DND-41 (cell line): ENCODE data around the gene AMPD3.

ENCODE experiments used
- EZH2 ChIP-seq: IDR thresholded peaks from 3 replicates; pipeline ENCODE4 v1.6.1; 2012; ENCODE audit warnings: borderline replicate concordance, low read depth, mild to moderate bottlenecking, moderate library complexity, low read length, inconsistent platforms; ENCODE audit not compliant: severe bottlenecking
- TF ChIP-seq, protein P1 (sequence below): IDR thresholded peaks from 2 replicates; pipeline ENCODE4 v1.5.1; 2012; ENCODE audit warnings: borderline replicate concordance, low read length, moderate library complexity, mild to moderate bottlenecking; ENCODE audit not compliant: poor library complexity, severe bottlenecking; ENCODE audit errors: extremely low read depth

DNA sequence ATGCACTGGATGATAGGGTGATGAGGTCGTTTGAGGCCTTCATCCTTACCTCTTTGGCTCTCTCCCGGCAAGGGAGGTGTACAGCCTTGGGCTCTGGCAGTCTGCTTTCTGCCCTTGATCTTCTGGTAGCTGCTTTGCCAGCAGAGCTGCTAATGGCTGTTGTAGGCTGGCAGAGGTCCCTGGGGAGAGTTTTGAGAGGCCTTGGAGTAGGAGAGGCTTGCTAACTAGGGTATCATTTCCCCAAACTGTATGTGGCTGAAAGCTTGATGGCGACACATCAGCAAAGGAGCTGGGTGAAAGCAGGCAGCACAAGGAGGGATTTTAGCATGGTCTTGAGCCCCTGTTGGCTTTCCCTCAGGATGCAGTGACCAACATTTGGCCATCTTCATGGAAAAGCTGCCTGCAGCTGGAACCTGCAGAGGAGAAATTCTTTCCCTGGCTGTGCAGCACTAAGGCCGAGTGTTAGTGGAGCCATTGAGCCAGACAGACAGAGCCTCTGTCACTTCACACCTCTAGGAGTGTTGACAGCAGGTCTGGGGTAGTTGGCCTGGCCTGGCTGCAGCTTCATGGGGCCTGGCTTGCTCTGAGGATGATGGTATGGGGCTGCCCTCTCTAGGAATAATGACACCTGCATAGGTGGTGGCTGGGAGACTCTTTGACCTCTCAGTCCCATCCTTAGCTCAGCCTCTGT is 3.5 kb upstream of the AMPD3 start:
- TF ChIP-seq, protein P1, sequence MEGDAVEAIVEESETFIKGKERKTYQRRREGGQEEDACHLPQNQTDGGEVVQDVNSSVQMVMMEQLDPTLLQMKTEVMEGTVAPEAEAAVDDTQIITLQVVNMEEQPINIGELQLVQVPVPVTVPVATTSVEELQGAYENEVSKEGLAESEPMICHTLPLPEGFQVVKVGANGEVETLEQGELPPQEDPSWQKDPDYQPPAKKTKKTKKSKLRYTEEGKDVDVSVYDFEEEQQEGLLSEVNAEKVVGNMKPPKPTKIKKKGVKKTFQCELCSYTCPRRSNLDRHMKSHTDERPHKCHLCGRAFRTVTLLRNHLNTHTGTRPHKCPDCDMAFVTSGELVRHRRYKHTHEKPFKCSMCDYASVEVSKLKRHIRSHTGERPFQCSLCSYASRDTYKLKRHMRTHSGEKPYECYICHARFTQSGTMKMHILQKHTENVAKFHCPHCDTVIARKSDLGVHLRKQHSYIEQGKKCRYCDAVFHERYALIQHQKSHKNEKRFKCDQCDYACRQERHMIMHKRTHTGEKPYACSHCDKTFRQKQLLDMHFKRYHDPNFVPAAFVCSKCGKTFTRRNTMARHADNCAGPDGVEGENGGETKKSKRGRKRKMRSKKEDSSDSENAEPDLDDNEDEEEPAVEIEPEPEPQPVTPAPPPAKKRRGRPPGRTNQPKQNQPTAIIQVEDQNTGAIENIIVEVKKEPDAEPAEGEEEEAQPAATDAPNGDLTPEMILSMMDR = no peak
- no peak for TF ChIP-seq EZH2
